Measurements from ENCODE around the gene RIPOR2. TPM values are rescaled to one million over a fixed set of nuclear protein-coding genes. Genes with fewer than 3 reads are reported as not detected.

RIPOR2 gene
- total and polyA plus RNA-seq, 8 donors: 2.0 to 19.3 (median 9.4) TPM; not detected in 1

- Histone ChIP-seq H3K27me3 (no peaks in the 10 kb centered on the region), H3K4me3 (no peak overlapping the region), H3K36me3 (no peaks in the 10 kb centered on the region), H3K4me1 (peaks cover 10 to 44% (median 28%) of the 10 kb centered on the region in 4 donors), H3K27ac (no peak overlapping the region), H3K9me3 (no peaks in the 10 kb centered on the region)
- TF ChIP-seq, protein P1, sequence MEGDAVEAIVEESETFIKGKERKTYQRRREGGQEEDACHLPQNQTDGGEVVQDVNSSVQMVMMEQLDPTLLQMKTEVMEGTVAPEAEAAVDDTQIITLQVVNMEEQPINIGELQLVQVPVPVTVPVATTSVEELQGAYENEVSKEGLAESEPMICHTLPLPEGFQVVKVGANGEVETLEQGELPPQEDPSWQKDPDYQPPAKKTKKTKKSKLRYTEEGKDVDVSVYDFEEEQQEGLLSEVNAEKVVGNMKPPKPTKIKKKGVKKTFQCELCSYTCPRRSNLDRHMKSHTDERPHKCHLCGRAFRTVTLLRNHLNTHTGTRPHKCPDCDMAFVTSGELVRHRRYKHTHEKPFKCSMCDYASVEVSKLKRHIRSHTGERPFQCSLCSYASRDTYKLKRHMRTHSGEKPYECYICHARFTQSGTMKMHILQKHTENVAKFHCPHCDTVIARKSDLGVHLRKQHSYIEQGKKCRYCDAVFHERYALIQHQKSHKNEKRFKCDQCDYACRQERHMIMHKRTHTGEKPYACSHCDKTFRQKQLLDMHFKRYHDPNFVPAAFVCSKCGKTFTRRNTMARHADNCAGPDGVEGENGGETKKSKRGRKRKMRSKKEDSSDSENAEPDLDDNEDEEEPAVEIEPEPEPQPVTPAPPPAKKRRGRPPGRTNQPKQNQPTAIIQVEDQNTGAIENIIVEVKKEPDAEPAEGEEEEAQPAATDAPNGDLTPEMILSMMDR (IDR thresholded peaks at IDR 0.05): no peak
- no peak for TF ChIP-seq POLR2A (IDR thresholded peaks at IDR 0.05)
- no peak for TF ChIP-seq EP300 (IDR thresholded peaks at IDR 0.05)
- TF ChIP-seq POLR2AphosphoS5 (IDR thresholded peaks at IDR 0.05): no peak
- WGBS, 5 donors: 75 to 84% (median 80%) methylated on average over 2 of the region's 2 CpGs
- DNase-seq: no peak
- intact Hi-C loops (cut with DNase I; ENCODE audit: low total_unique reads): no loop called here
These were observed 12.9 kb downstream of the RIPOR2 start for GRCh38 chr6:24922814-24923213.

DNA sequence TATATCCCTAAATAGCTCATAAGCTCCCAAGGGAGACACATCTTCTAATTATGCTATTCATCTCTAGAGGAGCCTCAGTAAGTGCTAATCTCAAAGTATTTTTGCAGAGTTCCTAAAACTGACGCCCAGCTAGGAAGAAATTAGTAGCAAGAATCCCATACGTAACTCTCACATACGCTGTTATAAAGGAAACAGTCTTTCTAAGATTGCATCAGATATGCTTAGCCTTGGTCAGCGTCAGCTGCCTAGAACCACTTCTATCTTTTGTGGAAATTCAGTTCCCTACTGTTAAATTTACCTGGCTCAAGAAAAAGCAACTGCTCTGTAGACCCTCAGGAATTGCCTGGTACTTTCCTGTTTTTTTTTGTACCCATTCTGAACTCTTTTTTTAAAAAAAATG lies 13.6 kb downstream of the RIPOR2 start:
- H3K4me3 ChIP-seq: no peak overlapping the region
- TF ChIP-seq, protein P1 (IDR thresholded peaks at IDR 0.05): no peak
- TF ChIP-seq POLR2AphosphoS5 (IDR thresholded peaks at IDR 0.05): no peak
- no peak for TF ChIP-seq EP300 (IDR thresholded peaks at IDR 0.05)
- TF ChIP-seq POLR2A (IDR thresholded peaks at IDR 0.05): no peak
- intact Hi-C loops (cut with DNase I; ENCODE audit: low total_unique reads): no loop called here
- peaks cover 10 to 43% (median 28%) of the 10 kb centered on the region in 4 donors for H3K4me1 ChIP-seq
- no peaks in the 10 kb centered on the region for H3K9me3 ChIP-seq
- WGBS, 5 donors: 71 to 96% (median 84%) methylated on average over 4 of the region's 4 CpGs
- H3K36me3 ChIP-seq: no peaks in the 10 kb centered on the region
- no peak for DNase-seq
- H3K27ac ChIP-seq: no peak overlapping the region
- H3K27me3 ChIP-seq: no peaks in the 10 kb centered on the region

DNA sequence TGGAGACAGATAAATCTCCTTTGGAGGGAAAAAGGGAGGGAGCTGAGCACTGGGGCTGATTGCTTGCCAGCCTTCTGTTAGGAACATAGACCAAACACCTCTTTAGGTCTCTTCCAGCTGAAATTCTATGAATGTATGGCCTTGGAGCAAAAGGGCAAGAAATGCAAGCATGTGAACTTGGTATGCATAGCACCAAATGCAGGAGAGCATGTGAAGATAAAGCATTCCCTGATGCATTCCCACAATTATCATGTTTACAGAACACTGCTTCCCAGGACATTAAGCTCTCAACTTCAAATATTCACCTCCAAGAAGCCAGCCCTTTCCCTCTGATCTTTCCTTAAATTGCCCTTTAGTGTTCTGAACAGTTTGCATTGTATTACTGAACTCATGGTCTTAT lies 15.6 kb downstream of the RIPOR2 start:
- H3K4me3 ChIP-seq: no peak overlapping the region
- DNase-seq: no peak
- peaks cover 0 to 29% (median 17%) of the 10 kb centered on the region in 4 donors for H3K4me1 ChIP-seq
- H3K9me3 ChIP-seq: no peaks in the 10 kb centered on the region
- intact Hi-C loops (cut with DNase I; ENCODE audit: low total_unique reads): no loop called here
- TF ChIP-seq EP300 (IDR thresholded peaks at IDR 0.05): no peak
- no peak for TF ChIP-seq POLR2AphosphoS5 (IDR thresholded peaks at IDR 0.05)
- no peak for TF ChIP-seq POLR2A (IDR thresholded peaks at IDR 0.05)
- TF ChIP-seq, protein P1 (IDR thresholded peaks at IDR 0.05): no peak
- no peak overlapping the region for H3K27ac ChIP-seq
- H3K36me3 ChIP-seq: no peaks in the 10 kb centered on the region
- no peaks in the 10 kb centered on the region for H3K27me3 ChIP-seq

DNA sequence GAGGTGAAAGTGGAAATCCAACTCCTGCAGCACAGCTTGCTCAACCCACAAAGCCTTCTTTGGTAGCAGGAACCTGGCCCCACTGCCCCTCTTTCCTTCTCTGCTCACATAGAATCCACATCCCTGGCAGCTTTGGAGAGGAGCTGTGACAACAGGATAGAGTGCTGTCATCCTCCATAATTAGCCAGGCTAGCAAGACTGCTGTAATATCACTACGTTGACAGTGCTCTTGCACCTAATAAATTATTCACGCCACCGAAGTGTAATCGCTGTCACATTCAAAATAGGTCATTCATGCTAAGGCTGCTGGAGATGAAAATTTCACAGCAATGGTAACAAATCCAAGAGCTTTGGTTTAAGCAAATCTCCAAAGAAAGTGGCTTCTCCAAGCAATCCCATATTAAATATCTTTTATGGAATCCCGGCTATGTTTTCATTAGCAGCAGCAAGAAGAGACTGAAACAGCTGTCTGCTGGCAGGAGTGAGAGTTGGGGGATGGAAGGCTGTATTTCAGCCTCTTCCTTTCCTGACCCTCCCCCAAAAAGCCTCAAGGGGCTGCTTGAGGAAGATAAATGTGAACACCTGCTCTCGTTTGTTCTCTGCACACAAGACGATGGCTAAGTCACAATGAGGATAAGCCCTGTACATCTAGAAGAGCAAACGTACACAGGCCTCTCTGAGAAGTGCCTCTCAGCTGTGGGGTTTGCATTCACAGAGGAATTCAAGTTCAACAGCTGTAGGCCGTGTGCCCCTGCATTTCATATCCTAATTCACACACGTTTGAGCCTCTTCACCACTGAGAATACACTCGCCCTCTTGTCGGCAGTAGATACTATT lies 16.5 kb downstream of the RIPOR2 start:
- H3K36me3 ChIP-seq: no peaks in the 10 kb centered on the region
- intact Hi-C loops (cut with DNase I; ENCODE audit: low total_unique reads): no loop called here
- peak in 1 of 2 donors; percentile 62 for DNase-seq
- no peak overlapping the region for H3K4me3 ChIP-seq
- 50 to 62% (median 58%) methylated on average over 12 of the region's 12 CpGs for WGBS, 5 donors
- peak overlapping the region in 1 of 5 donors; percentile 10 for H3K27ac ChIP-seq
- TF ChIP-seq, protein P1 (IDR thresholded peaks at IDR 0.05): no peak
- no peaks in the 10 kb centered on the region for H3K9me3 ChIP-seq
- no peaks in the 10 kb centered on the region for H3K27me3 ChIP-seq
- peaks cover 0 to 20% (median 14%) of the 10 kb centered on the region in 4 donors for H3K4me1 ChIP-seq

All from stomach (tissue), 9 donors.